ENCODE results near the gene ARFGEF3. TPM values are rescaled to one million over a fixed set of nuclear protein-coding genes. Genes with fewer than 3 reads are reported as not detected.

ARFGEF3 gene
- total RNA-seq, 1 donor from 2014 or later, result 24.0 TPM

GRCh38 chr6:138311268-138311667, 149.5 kb downstream of the ARFGEF3 start:
- no peak overlapping the region for H3K4me3 Mint-ChIP-seq
- no peaks in the 10 kb centered on the region for H3K9me3 Mint-ChIP-seq
- TF ChIP-seq CTCF (conservative IDR thresholded peaks at IDR 0.05), result no peak
- no peak for DNase-seq (ENCODE audit: extremely low spot score, unreplicated experiment)
- peaks cover under 1% of the 10 kb centered on the region for H3K36me3 Mint-ChIP-seq
- H3K27me3 Mint-ChIP-seq, result no peaks in the 10 kb centered on the region
- peaks cover 12% of the 10 kb centered on the region for H3K4me1 Mint-ChIP-seq (ENCODE audit: unreplicated experiment)
- no peak overlapping the region for H3K27ac Mint-ChIP-seq

GRCh38 chr6:138318741-138319375, 157.1 kb downstream of the ARFGEF3 start:
- Mint-ChIP-seq H3K4me3 (no peak overlapping the region), H3K36me3 (peaks cover 21% of the 10 kb centered on the region), H3K4me1 (ENCODE audit: unreplicated experiment) (no peaks in the 10 kb centered on the region), H3K27me3 (no peaks in the 10 kb centered on the region), H3K27ac (no peak overlapping the region), H3K9me3 (peaks cover 9% of the 10 kb centered on the region)
- DNase-seq (ENCODE audit: extremely low spot score, unreplicated experiment), result no peak
- TF ChIP-seq CTCF (conservative IDR thresholded peaks at IDR 0.05), result no peak

- H3K27me3 Mint-ChIP-seq, result no peaks in the 10 kb centered on the region
These were observed 160.2 kb downstream of the ARFGEF3 start for GRCh38 chr6:138321934-138322333.

GRCh38 chr6:138323821-138324220, 162.1 kb downstream of the ARFGEF3 start:
- no peaks in the 10 kb centered on the region for H3K4me1 Mint-ChIP-seq (ENCODE audit: unreplicated experiment)
- peaks cover 9% of the 10 kb centered on the region for H3K9me3 Mint-ChIP-seq
- H3K36me3 Mint-ChIP-seq, result peaks cover 28% of the 10 kb centered on the region
- no peak for DNase-seq (ENCODE audit: extremely low spot score, unreplicated experiment)
- no peaks in the 10 kb centered on the region for H3K27me3 Mint-ChIP-seq
- no peak for TF ChIP-seq CTCF (conservative IDR thresholded peaks at IDR 0.05)
- H3K27ac Mint-ChIP-seq, result no peak overlapping the region
- no peak overlapping the region for H3K4me3 Mint-ChIP-seq

More at GRCh38 chr6:138321934-138322333, 160.2 kb downstream of the ARFGEF3 start:
- no peak for DNase-seq (ENCODE audit: extremely low spot score, unreplicated experiment)
- Mint-ChIP-seq H3K27ac (no peak overlapping the region), H3K9me3 (peaks cover 9% of the 10 kb centered on the region), H3K4me1 (ENCODE audit: unreplicated experiment) (no peaks in the 10 kb centered on the region), H3K4me3 (no peak overlapping the region), H3K36me3 (peaks cover 28% of the 10 kb centered on the region)
- TF ChIP-seq CTCF (conservative IDR thresholded peaks at IDR 0.05), result no peak

GRCh38 chr6:138328210-138328609, 166.5 kb downstream of the ARFGEF3 start:
- no peak for TF ChIP-seq CTCF (conservative IDR thresholded peaks at IDR 0.05)
- Mint-ChIP-seq H3K27me3 (no peaks in the 10 kb centered on the region), H3K4me1 (ENCODE audit: unreplicated experiment) (peaks cover 4% of the 10 kb centered on the region), H3K9me3 (no peaks in the 10 kb centered on the region), H3K4me3 (no peak overlapping the region), H3K36me3 (peaks cover 10% of the 10 kb centered on the region), H3K27ac (no peak overlapping the region)
- DNase-seq (ENCODE audit: extremely low spot score, unreplicated experiment), result no peak

Data from type B pancreatic cell (in vitro differentiated cells).